GM12891 (cell line): Measurements from ENCODE around the gene HOXD12.

ENCODE experiments used
- DNase-seq: peaks from one replicate; pipeline ENCODE4 v3.0.0; 2011; ENCODE audit warnings: low spot score; ENCODE audit not compliant: insufficient read length
- FAIRE-seq: peaks from 2 replicates; lab custom pipeline; 2011; peaks lifted over from hg19 to GRCh38; lab: Jason Lieb, UNC
- PAX5 ChIP-seq: IDR thresholded peaks from 2 replicates; pipeline ENCODE4 v1.6.1; 2011; ENCODE audit warnings: low read length, moderate library complexity, mild to moderate bottlenecking; ENCODE audit not compliant: insufficient read depth, severe bottlenecking
- POLR2A ChIP-seq: IDR thresholded peaks from 2 replicates; pipeline ENCODE4 v1.6.1; 2011; ENCODE audit warnings: low read depth, low read length, control low read depth
- POLR2AphosphoS5 ChIP-seq: IDR thresholded peaks from 2 replicates; pipeline ENCODE4 v1.6.1; 2011; ENCODE audit warnings: low read depth, low read length, control low read depth
- POU2F2 ChIP-seq: IDR thresholded peaks from 2 replicates; pipeline ENCODE4 v1.6.1; 2011; ENCODE audit warnings: low read depth, mild to moderate bottlenecking, control low read depth, low read length, moderate library complexity
- SPI1 ChIP-seq: IDR thresholded peaks from 2 replicates; pipeline ENCODE4 v1.6.1; 2011; ENCODE audit warnings: low read depth, low read length, control low read depth
- TAF1 ChIP-seq: IDR thresholded peaks from 2 replicates; pipeline ENCODE4 v1.6.1; 2011; ENCODE audit warnings: low read depth, low read length, control low read depth

The HOXD12 gene

DNA sequence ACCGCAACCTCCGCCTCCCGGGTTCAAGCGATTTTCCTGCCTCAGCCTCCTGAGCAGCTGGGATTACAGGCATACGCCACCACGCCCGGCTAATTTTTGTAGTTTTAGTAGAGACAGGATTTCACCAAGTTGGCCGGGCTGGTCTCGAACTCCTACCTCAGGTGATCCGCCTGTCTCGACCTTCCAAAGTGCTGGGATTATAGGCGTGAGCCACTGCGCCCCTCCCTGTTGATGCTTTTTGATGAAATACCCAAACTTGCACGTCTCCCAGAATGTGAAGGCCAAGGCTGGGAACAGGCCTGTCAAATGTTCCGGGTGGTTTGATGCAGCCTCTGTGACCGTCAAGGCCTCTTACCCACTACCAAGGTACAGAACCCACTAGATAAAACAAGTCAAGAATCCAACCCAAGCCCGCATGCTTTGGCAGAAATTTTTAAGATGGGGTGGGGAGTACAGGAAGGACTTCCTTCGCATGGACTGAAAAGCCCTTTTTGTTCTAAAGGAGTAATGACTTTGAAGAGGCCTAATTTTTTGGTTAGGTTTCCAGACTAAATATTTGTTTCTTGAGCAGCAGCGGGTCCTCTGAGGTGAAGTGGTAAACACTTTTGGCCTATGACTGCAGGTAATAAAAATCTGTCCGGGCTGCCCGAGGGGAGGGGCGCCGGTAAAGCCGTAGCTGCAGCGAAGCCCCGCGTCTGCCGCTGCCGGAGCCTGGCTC is 12.1 kb upstream of the HOXD12 start:
- no peak for FAIRE-seq
- TF ChIP-seq TAF1 (no peak), POLR2AphosphoS5 (no peak), SPI1 (no peak), PAX5 (no peak), POU2F2 (no peak), POLR2A (no peak)
- no peak for DNase-seq

DNA sequence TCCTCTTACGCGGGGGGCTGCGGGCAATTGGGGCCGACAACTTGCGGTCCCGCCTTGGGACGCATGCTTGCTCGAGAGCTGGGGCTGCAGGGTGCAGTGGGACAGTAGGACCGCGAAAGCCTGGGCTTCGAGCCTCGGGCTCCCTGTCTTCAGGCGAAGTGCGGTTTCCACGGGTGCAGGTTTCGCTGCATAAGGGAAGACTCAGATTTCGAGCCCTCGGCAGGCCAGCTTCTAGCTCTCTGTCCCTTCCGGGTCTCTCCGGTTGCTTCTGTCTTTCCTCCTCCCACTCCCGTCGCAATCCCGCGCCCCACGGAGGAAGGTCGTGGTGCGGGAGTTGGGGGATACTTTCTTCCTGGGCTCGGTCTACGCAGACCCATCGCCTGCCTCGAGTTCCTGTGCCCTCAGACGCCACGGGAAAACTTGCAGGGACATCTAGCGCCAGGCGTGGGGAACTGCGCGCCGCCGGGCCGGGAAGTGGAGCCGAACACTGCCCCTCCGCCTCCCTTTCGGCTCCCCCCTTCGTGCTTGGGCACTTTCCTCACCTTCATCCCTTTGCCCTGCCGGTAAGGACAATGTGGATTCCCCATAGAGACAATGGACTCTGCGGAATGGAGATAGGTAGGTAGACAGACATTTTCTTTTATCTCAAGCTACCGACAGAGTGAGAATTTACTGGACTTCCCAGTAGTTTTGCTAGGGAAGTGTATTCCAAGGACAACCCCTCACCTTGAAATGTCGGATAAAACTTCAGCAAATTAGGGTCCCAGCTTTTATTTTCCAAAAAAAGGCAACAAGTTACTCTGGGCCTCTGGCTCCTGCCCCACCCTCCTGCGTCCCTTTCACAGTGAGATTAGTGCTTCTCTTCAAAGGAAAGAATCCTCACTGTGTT is 11.3 kb upstream of the HOXD12 start:
- TF ChIP-seq TAF1, result no peak
- no peak for TF ChIP-seq SPI1
- TF ChIP-seq POU2F2, result no peak
- TF ChIP-seq POLR2AphosphoS5, result no peak
- no peak for TF ChIP-seq PAX5
- no peak for TF ChIP-seq POLR2A
- DNase-seq (peak; percentile 58), FAIRE-seq (peak; percentile 50)

DNA sequence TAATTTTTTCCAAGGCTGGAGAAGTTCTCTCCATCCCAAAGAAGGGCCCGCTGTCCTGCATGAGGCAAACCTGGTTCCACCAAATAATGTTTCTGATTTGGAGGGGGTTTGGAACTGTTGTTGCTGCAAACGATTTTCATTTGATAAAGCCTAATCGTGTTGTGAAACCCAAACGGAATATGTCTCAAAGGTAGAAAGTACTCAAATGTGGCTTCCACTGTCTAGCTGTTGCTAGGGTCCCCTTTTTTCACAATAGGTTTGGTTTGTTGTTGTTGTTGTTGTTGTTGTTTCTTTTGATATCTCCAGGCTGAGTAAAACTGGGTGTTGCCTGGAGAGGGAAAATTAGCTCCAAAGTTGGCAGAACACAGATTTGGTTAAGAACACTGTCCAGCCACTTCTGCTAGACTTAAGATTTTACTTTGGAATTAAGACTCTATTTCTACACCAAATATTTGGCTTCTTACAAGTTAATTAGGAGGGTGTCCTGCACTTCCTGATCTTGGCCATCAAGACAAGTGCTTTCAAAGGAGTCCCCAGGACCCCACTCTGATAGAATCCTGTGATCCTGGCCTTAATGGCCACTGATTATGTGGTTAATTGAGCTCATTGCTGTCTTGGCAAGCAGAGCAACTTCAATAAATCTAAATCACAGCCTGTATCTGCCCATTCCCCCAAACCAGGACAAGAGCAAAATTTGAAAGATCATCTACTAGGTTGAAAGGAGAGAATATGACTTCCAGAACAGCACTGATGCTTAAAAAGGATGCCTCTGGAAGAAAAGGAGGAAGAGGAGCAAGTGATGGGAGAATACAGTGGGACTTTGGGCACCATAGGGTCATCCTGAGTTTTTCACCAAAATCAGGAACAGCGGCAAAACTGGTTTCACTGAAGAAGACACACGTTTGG is 10.4 kb upstream of the HOXD12 start:
- TF ChIP-seq SPI1, result no peak
- TF ChIP-seq POLR2A, result no peak
- no peak for TF ChIP-seq POU2F2
- TF ChIP-seq PAX5, result no peak
- TF ChIP-seq POLR2AphosphoS5, result no peak
- no peak for TF ChIP-seq TAF1
- FAIRE-seq (no peak), DNase-seq (no peak)

DNA sequence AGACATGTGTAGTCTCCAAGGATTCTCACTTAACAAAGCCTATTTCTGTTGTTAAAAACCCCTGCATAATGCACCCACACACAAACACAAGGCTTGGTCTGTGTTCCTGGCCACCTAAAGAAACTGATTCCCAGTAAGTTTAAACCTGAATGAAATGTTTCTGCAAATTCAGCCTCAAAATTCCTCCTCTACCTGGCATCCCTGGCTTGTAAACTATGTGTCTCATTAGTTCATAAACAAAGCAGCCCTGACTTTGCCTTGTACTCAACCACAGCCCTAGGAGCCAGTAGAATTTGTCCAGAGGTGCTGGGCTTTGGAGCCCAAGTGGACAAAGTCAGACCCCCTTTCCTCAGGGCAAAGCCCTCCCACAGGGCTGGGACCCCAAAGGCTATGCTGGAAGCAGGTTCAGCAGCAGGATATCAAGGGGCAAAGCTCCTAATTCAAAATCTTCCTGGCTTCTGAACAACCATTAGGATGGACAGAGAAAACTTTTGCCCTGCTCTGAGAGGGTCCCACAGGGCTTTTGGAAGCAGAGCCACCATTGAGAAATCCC is 9.7 kb upstream of the HOXD12 start:
- FAIRE-seq, result no peak
- TF ChIP-seq POLR2AphosphoS5 (no peak), TAF1 (no peak), POU2F2 (no peak)
- no peak for DNase-seq

DNA sequence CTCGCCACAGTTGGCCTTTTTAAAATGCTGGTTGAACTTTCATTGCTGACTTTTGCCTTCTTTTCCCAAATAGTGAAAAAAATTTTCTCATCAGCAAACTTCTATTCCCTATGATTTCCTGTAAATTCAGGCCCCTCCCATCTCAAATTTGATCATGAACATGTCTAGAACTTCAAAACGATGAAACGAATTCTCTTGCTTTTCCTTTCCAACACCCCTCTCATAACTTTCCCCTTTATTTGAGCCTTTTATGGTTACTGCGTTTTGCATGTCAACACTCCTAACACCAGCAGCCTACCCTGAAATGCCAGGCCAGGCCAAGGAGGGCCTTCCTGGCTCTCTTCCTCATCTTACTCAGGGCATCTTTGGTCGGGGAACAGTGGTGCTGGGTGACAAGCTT is 8.7 kb upstream of the HOXD12 start:
- DNase-seq, result no peak
- TF ChIP-seq POLR2AphosphoS5, result no peak
- no peak for TF ChIP-seq TAF1
- TF ChIP-seq POU2F2, result no peak
- TF ChIP-seq PAX5, result no peak
- TF ChIP-seq SPI1, result no peak
- no peak for TF ChIP-seq POLR2A
- FAIRE-seq, result no peak

DNA sequence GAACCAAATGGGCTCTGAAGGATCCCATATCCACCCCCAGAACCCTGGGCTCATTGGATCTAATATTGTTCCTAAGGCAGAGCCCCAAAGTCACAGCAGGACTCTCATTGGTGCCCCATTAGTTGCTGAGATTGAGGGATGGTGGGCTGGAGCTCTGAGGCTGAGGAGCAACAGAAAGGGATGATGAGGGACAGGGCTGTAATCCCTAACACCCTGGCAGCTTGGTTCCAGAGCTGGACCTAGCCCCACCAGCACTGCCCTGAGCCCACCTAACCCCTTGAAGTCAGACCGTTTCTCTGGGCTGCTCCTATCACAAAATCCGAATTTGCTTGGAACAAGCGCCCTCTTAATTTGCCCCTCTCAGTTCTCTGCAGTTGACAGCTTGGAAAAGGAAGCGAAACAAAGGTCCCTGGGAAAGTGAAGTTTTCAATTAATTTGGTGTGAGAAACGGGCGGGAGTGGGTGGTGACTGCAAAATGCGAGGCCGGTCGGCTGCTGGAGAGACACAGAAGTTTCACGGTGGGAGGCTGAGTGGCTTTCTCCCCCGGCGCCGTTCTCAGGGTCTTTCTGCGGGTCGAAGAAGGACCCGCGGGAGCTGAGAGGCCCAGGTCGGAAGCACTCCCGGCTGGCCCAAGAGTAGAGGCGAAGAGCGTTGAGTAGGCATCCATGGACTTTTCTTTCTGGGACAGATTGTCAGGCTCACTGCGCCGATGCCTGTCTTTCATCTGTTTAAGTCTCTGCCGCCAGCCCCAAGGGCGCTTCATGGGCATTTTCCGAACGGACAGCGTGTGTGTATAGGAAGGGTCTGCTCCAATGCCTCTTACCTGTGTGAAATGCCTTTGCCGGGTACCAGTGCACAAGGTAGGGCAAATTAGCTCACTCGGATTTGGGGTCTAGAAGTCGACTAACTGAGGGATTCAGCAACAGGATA is 8.0 kb upstream of the HOXD12 start:
- TF ChIP-seq POLR2AphosphoS5 (no peak), PAX5 (no peak), POU2F2 (no peak), POLR2A (no peak), SPI1 (no peak), TAF1 (no peak)
- FAIRE-seq (no peak), DNase-seq (no peak)

DNA sequence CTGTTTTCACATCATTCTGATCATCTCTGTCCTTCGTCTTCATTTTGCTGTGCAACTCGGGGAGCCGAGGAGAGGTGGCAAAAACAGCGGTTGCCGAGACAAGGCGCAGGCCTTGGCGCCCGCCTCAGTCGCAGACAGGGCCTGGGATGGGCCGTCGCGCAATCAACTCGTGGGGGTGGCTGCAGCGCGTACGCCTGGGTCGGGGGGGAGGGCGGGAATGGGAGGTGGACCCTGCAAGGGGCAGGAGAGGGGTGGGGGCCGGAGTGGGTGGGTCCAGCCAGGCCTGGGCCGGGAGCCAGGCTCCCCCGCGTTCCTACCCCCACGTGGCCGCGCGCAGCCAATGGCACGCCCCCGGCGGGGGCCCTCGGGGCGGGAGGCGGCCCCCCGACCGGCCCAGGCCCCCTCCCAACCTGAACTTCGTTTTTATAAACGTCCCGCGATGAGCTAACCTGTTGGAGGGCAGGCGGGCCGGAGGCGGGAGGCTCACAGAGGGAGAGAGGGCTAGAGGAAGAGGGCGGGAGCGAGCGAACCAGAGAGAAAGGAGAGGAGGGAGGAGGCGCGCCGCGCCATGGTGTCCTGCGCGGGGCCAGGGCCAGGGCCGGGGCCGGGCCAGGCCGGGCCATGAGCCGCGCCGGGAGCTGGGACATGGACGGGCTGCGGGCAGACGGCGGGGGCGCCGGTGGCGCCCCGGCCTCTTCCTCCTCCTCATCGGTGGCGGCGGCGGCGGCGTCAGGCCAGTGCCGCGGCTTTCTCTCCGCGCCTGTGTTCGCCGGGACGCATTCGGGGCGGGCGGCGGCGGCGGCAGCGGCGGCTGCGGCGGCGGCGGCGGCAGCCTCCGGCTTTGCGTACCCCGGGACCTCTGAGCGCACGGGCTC is 7.1 kb upstream of the HOXD12 start, which contains the start of gene HOXD13:
HOXD13 (plus strand) TSS at position 452 of the 875 bp plus-strand sequence; CDS start at position 622, 170 bp downstream.
- DNase-seq (no peak), FAIRE-seq (no peak)
- TF ChIP-seq POU2F2, result no peak
- TF ChIP-seq TAF1, result no peak
- TF ChIP-seq POLR2AphosphoS5, result no peak
- no peak for TF ChIP-seq SPI1
- TF ChIP-seq POLR2A, result no peak
- TF ChIP-seq PAX5, result no peak
